Osteoblast (primary cell): ENCODE measurements around the gene ITGB1BP2. TPM values are rescaled to one million over a fixed set of nuclear protein-coding genes. Genes with fewer than 3 reads are reported as not detected.

Experiments used
- total RNA-seq: library from RNA; depleted of rRNA; stranded (reverse); fragments of >200 nt; gene quantifications from 2 replicates; pipeline ENCODE4 v1.2.3, GENCODE V29; 2012

ITGB1BP2 gene
- total RNA-seq, 1 donor, result 1.1 TPM

Other genes with a start within 250 kb of the ITGB1BP2 start
- gene SNX12, start 233.4 kb upstream of the ITGB1BP2 start, total RNA-seq, result 64.5 and 67.7 TPM in 2 replicates
- 6.8 and 7.6 TPM in 2 replicates for gene FOXO4, start 205.9 kb upstream of the ITGB1BP2 start, total RNA-seq
- gene CXorf65, start 195.0 kb upstream of the ITGB1BP2 start, total RNA-seq, result not detected in 2 replicates
- gene IL2RG, start 190.2 kb upstream of the ITGB1BP2 start, total RNA-seq, result not detected in 2 replicates
- gene MED12, start 183.2 kb upstream of the ITGB1BP2 start, total RNA-seq, result 20.9 and 24.2 TPM in 2 replicates
- gene NLGN3, start 156.9 kb upstream of the ITGB1BP2 start, total RNA-seq, result 0.29 and 0.36 TPM in 2 replicates
- gene GJB1, start 78.5 kb upstream of the ITGB1BP2 start, total RNA-seq, result not detected in 2 replicates
- 15.6 TPM in 2 replicates for gene ZMYM3, start 47.6 kb upstream of the ITGB1BP2 start, total RNA-seq
- gene NONO, start 18.1 kb upstream of the ITGB1BP2 start, total RNA-seq, result 443 and 478 TPM in 2 replicates
- gene TAF1, start 64.6 kb downstream of the ITGB1BP2 start, total RNA-seq, result 25.0 and 31.1 TPM in 2 replicates
- 200 and 215 TPM in 2 replicates for gene OGT, start 231.4 kb downstream of the ITGB1BP2 start, total RNA-seq